HepG2 (cell line): ENCODE data around the gene UCKL1. TPM values are rescaled to one million over a fixed set of nuclear protein-coding genes. Genes with fewer than 3 reads are reported as not detected.

ENCODE experiments used
- BORCS8-MEF2B ChIP-seq: sonication (generic); formaldehyde crosslinking; IDR thresholded peaks from 2 replicates; pipeline ENCODE4 v1.8.0; 2022; ENCODE audit warnings: mild to moderate bottlenecking, missing genetic modification reagents
- DR1 ChIP-seq: sonication (generic); formaldehyde crosslinking; IDR thresholded peaks from 2 replicates; pipeline ENCODE4 v1.8.0; 2021; ENCODE audit warnings: mild to moderate bottlenecking, missing genetic modification reagents, inconsistent platforms
- GABPB1 ChIP-seq: IDR thresholded peaks from 2 replicates; pipeline ENCODE4 v1.6.1; 2016; ENCODE audit warnings: mild to moderate bottlenecking, missing genetic modification reagents, moderate library complexity, missing compliant biosample characterization
- KDM4B ChIP-seq: sonication (generic); formaldehyde crosslinking; IDR thresholded peaks from 2 replicates; pipeline ENCODE4 v1.4.0; 2020; ENCODE audit warnings: missing genetic modification reagents
- PAWR ChIP-seq: sonication (generic); formaldehyde crosslinking; IDR thresholded peaks from 2 replicates; pipeline ENCODE4 v1.4.0; 2020; ENCODE audit warnings: missing genetic modification reagents, mild to moderate bottlenecking, borderline replicate concordance
- RCOR2 ChIP-seq: IDR thresholded peaks from 2 replicates; pipeline ENCODE4 v1.6.1; 2016; ENCODE audit warnings: missing biosample characterization, missing genetic modification reagents
- SNAPC2 ChIP-seq: sonication (generic); formaldehyde crosslinking; IDR thresholded peaks from 2 replicates; pipeline ENCODE4 v1.8.1; 2022; ENCODE audit warnings: mild to moderate bottlenecking, missing genetic modification reagents
- TMF1 ChIP-seq: sonication (generic); formaldehyde crosslinking; IDR thresholded peaks from 2 replicates; pipeline ENCODE4 v1.8.1; 2022; ENCODE audit warnings: low read depth, missing genetic modification reagents
- ZBTB26 ChIP-seq: IDR thresholded peaks from 2 replicates; pipeline ENCODE4 v1.6.1; 2016; ENCODE audit warnings: missing compliant biosample characterization, missing genetic modification reagents, borderline replicate concordance
- ZNF33B ChIP-seq: sonication (generic); formaldehyde crosslinking; IDR thresholded peaks from 2 replicates; pipeline ENCODE4 v1.5.1; 2020; ENCODE audit warnings: mild to moderate bottlenecking, missing genetic modification reagents
- ZNF672 ChIP-seq: sonication (generic); formaldehyde crosslinking; IDR thresholded peaks from 2 replicates; pipeline ENCODE4 v1.8.1; 2022; ENCODE audit warnings: missing genetic modification reagents
- ZNF775 ChIP-seq: sonication (generic); formaldehyde crosslinking; IDR thresholded peaks from 2 replicates; pipeline ENCODE4 v1.4.0; 2020; ENCODE audit warnings: missing genetic modification reagents, mild to moderate bottlenecking, moderate library complexity, borderline replicate concordance
- ZNF878 ChIP-seq: sonication (generic); formaldehyde crosslinking; IDR thresholded peaks from 2 replicates; pipeline ENCODE4 v1.8.1; 2023; ENCODE audit warnings: mild to moderate bottlenecking, missing genetic modification reagents, moderate library complexity
- polyA plus RNA-seq, 8 experiments: library from polyadenylated mRNA; depleted of rRNA in 3 of 8; stranded (reverse) in 7 of 8; unstranded in 1 of 8; fragments of >200 nt; fragmentation: Illumina TruSeq in 4 of 8; extraction: Trizol in 4 of 8; gene quantifications; 2 replicates each; pipeline versions ENCODE4 v1.2.1 to v1.2.3, GENCODE V29; 2011 to 2016; ENCODE audit warnings: low read depth in 4 of 8, missing spikeins in 1 of 8, mixed read lengths in 1 of 8; ENCODE audit not compliant: insufficient read depth in 1 of 8
- total RNA-seq, 5 experiments: library from RNA; depleted of rRNA; stranded (reverse); fragments of >200 nt; fragmentation: Illumina TruSeq; extraction: Trizol; gene quantifications; 2 replicates each; pipeline ENCODE4 v1.2.3, GENCODE V29; 2016; ENCODE audit warnings: low read depth in 1 of 5
- TF ChIP-seq, protein P1 (sequence below): sonication (generic); formaldehyde crosslinking; IDR thresholded peaks from 2 replicates; pipeline ENCODE4 v1.5.0; 2020; ENCODE audit warnings: missing genetic modification reagents
- TF ChIP-seq, protein P2 (sequence below): sonication (generic); formaldehyde crosslinking; IDR thresholded peaks from 2 replicates; pipeline ENCODE4 v1.5.1; 2020; ENCODE audit warnings: missing genetic modification reagents, mild to moderate bottlenecking, borderline replicate concordance
- TF ChIP-seq, protein P3 (sequence below): sonication (generic); formaldehyde crosslinking; IDR thresholded peaks from 2 replicates; pipeline ENCODE4 v1.8.1; 2023; ENCODE audit warnings: missing genetic modification reagents, mild to moderate bottlenecking, borderline replicate concordance
- TF ChIP-seq, protein P4 (sequence below): sonication (generic); formaldehyde crosslinking; IDR thresholded peaks from 2 replicates; pipeline ENCODE4 v1.4.0; 2020; ENCODE audit warnings: mild to moderate bottlenecking, missing genetic modification reagents
- TF ChIP-seq, protein P5 (sequence below): sonication (generic); formaldehyde crosslinking; IDR thresholded peaks from 2 replicates; pipeline ENCODE4 v1.8.1; 2023; ENCODE audit warnings: mild to moderate bottlenecking, missing genetic modification reagents
- TF ChIP-seq, protein P6 (sequence below): sonication (generic); formaldehyde crosslinking; IDR thresholded peaks from 2 replicates; pipeline ENCODE4 v1.4.0; 2020; ENCODE audit warnings: missing genetic modification reagents

The UCKL1 gene
- total and polyA plus RNA-seq, 2 of the 13 experiments (the other 11 are each of a cell fraction or from before 2014, with no cell fraction given), result 50.2 to 126 TPM

DNA sequence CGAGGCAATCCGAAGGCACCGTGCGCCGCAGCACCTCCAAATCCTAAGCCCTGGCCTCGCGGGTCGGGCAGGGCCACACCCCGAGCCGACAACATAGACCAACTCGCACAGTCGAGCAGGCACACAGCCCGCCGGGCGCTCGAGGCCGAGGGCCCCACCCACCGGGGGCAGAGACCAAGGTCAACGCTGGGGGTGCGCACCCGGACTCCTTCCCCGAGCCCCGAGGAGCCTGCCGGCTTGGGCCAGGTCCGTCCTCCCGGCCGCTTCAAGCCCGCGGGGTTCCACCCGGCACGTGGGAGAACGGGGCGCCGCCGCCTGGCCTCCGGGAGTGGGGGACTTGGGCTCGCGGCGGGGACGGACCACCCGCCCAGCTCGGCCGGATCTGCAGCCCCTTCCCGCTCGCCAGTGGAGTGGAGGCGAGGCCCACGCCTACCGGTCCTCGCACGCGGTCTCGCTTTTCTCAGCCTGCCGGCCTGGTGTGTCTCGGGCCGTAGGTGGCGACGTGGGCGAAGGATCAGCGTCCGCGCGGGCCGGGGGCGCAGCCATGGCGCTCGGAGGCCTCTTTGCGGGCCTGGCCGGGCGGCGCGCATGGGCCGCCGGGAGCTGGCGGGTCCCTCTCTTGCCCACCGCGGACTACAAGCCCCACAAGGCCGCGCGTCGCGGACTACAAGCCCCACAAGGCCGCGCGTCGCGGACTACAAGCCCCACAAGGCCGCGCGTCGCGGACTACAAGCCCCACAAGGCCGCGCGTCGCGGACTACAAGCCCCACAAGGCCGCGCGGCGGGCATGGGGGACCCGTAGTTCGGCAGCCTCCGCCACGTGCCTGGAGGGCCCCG lies at the start of gene UCKL1 (continued):
- TF ChIP-seq, protein P1, sequence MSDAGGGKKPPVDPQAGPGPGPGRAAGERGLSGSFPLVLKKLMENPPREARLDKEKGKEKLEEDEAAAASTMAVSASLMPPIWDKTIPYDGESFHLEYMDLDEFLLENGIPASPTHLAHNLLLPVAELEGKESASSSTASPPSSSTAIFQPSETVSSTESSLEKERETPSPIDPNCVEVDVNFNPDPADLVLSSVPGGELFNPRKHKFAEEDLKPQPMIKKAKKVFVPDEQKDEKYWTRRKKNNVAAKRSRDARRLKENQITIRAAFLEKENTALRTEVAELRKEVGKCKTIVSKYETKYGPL (CRISPR knock-in tag), result peak; percentile 80
- peak; percentile 89 for TF ChIP-seq GABPB1 (CRISPR knock-in tag)
- TF ChIP-seq, protein P2, sequence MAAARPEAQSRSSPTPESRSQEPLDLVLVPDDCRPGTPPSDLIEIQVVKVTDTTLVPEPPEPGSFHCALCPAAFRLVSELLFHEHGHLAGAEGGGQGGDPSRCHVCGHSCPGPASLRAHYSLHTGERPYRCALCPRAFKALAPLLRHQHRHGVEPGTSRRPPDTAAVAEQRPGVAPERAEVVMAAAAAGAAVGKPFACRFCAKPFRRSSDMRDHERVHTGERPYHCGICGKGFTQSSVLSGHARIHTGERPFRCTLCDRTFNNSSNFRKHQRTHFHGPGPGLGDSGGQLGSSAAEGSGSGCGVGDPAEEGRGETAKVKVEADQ (CRISPR knock-in tag), result peak; percentile 97; the same call in 1 of the 2 replicates
- TF ChIP-seq KDM4B (CRISPR knock-in tag), result peak; percentile 89
- 0 out of 2 replicates have a peak, but pooled peaks have one; percentile 41 for TF ChIP-seq SNAPC2 (CRISPR knock-in tag)
- TF ChIP-seq, protein P3, sequence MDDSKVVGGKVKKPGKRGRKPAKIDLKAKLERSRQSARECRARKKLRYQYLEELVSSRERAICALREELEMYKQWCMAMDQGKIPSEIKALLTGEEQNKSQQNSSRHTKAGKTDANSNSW (CRISPR knock-in tag), result no peak; the same call in 1 of the 2 replicates
- peak; percentile 79; the same call in 1 of the 2 replicates for TF ChIP-seq ZNF878 (CRISPR knock-in tag)
- peak; percentile 85 for TF ChIP-seq DR1 (CRISPR knock-in tag)
- peak; percentile 73 for TF ChIP-seq TMF1
- peak; percentile 97 for TF ChIP-seq BORCS8-MEF2B (CRISPR knock-in tag)
- TF ChIP-seq ZNF33B (CRISPR knock-in tag), result peak; percentile 97
- TF ChIP-seq, protein P4, sequence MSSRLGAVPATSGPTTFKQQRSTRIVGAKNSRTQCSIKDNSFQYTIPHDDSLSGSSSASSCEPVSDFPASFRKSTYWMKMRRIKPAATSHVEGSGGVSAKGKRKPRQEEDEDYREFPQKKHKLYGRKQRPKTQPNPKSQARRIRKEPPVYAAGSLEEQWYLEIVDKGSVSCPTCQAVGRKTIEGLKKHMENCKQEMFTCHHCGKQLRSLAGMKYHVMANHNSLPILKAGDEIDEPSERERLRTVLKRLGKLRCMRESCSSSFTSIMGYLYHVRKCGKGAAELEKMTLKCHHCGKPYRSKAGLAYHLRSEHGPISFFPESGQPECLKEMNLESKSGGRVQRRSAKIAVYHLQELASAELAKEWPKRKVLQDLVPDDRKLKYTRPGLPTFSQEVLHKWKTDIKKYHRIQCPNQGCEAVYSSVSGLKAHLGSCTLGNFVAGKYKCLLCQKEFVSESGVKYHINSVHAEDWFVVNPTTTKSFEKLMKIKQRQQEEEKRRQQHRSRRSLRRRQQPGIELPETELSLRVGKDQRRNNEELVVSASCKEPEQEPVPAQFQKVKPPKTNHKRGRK, result 0 out of 2 replicates have a peak, but pooled peaks have one; percentile 81
- peak; percentile 44; the same call in 1 of the 2 replicates for TF ChIP-seq ZNF672 (CRISPR knock-in tag)
- TF ChIP-seq, protein P5, sequence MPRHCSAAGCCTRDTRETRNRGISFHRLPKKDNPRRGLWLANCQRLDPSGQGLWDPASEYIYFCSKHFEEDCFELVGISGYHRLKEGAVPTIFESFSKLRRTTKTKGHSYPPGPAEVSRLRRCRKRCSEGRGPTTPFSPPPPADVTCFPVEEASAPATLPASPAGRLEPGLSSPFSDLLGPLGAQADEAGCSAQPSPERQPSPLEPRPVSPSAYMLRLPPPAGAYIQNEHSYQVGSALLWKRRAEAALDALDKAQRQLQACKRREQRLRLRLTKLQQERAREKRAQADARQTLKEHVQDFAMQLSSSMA, result peak; percentile 97
- peak; percentile 92 for TF ChIP-seq ZBTB26
- TF ChIP-seq PAWR (CRISPR knock-in tag), result peak; percentile 92; the same call in 1 of the 2 replicates
- TF ChIP-seq ZNF775 (CRISPR knock-in tag), result peak; percentile 89
- TF ChIP-seq RCOR2 (CRISPR knock-in tag), result peak; percentile 75
- TF ChIP-seq, protein P6, sequence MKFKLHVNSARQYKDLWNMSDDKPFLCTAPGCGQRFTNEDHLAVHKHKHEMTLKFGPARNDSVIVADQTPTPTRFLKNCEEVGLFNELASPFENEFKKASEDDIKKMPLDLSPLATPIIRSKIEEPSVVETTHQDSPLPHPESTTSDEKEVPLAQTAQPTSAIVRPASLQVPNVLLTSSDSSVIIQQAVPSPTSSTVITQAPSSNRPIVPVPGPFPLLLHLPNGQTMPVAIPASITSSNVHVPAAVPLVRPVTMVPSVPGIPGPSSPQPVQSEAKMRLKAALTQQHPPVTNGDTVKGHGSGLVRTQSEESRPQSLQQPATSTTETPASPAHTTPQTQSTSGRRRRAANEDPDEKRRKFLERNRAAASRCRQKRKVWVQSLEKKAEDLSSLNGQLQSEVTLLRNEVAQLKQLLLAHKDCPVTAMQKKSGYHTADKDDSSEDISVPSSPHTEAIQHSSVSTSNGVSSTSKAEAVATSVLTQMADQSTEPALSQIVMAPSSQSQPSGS (CRISPR knock-in tag), result peak; percentile 70
